Regular cardiac myocyte (primary cell): ENCODE measurements around the gene LAT. TPM values are rescaled to one million over a fixed set of nuclear protein-coding genes. Genes with fewer than 3 reads are reported as not detected.

Experiments
- total RNA-seq: library from RNA; depleted of rRNA; stranded (reverse); fragments of >200 nt; gene quantifications from 2 replicates; pipeline ENCODE4 v1.2.3, GENCODE V29; 2014

Gene LAT, protein sequence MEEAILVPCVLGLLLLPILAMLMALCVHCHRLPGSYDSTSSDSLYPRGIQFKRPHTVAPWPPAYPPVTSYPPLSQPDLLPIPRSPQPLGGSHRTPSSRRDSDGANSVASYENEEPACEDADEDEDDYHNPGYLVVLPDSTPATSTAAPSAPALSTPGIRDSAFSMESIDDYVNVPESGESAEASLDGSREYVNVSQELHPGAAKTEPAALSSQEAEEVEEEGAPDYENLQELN
- 0.28 and 0.77 TPM in 2 replicates for total RNA-seq

DNA sequence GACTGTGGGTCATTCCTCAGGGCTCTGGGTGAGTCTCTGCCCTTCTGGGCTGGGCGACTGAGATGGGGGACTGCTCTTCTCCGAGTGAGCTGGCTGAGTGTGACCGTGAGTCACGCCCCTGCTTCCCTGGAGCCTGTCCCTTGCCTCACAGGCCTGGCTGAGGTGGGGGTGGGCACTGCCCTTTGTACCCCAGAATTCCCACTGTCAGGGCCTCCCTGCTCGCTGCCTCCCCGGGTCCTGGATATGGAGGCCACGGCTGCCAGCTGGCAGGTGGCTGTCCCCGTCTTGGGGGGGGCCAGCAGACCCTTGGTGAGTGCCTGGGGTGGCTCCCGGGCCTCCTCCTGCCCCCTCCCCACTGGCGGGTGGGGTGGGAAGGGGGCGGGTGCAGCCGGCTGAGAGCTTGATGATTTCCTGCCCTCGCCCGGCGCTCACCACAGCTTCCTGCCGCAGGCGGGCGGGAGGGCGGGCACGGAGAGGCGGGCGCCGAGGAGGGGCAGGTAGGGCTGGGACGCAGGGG is at the start of gene LAT:
Gene LAT (plus strand): TSS at position 434 of the 517 bp plus-strand sequence. CDS start 366 bp downstream, outside the sequence.

DNA sequence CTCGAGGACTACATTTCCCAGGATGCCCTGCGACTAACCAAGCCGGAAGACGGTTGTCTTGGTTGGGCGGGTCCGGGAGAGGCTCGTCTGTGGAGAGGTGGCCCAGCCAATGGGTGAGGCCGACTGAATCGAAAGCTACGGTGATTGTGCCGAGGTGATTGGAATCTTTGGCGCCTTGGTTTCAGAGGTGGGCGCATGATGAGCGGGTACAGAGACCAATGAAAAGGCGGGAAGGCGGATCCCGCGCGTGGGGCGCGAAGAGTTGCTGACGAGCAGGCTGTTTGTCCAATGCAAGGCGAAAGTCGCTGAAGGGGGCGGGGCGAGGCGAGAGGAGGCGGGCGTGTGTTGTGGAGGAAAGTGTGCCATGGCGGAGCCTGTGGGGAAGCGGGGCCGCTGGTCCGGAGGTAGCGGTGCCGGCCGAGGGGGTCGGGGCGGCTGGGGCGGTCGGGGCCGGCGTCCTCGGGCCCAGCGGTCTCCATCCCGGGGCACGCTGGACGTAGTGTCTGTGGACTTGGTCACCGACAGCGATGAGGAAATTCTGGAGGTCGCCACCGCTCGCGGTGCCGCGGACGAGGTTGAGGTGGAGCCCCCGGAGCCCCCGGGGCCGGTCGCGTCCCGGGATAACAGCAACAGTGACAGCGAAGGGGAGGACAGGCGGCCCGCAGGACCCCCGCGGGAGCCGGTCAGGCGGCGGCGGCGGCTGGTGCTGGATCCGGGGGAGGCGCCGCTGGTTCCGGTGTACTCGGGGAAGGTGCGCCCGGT is 34.0 kb upstream of the LAT start, which contains the start of gene NFATC2IP:
Gene NFATC2IP (plus strand): TSS at position 290 of the 762 bp plus-strand sequence. CDS start 75 bp downstream, at position 365.

DNA sequence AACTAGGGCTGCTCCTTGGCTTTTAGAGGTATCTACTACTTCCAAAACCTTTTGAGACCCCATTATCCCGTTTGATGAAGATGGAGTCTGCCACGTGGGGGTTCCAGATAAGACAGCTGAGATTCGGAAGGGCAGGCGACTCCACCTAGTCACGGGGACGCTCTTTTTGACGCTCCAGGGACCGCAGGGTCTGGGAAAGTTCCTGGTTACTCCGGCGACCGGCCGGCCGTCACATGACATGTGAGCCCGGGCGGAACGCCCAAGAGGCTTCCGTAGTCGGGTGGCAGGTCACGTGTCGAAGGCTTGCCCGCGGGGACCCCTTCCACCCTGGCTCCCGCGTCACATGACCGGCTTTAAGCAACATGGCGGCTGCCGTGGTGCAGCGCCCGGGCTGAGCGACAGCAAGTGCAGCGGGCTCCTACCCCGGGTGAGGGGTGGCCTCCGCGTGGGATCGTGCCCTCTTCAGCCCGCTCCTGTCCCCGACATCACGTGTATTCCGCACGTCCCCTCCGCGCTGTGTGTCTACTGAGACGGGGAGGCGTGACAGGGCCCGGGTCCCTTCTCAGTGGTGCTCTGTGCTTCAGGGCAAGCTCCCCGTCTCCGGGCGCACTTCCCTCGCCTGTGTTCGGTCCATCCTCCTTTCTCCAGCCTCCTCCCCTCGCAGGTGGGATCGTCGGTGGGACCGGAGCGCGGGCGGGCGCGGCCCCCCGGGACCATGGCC is 10.3 kb upstream of the LAT start, which contains the start of gene SPNS1:
Gene SPNS1 (plus strand): TSS at position 342 of the 721 bp plus-strand sequence. CDS start 374 bp downstream, at position 716.

Other genes with a start within 250 kb of the LAT start
- gene NPIPB9, start 233.3 kb upstream of the LAT start, total RNA-seq = 0.96 and 2.5 TPM in 2 replicates
- 22.0 and 25.5 TPM in 2 replicates for gene ATXN2L, start 162.1 kb upstream of the LAT start, total RNA-seq
- gene TUFM, start 138.7 kb upstream of the LAT start, total RNA-seq = 80.6 and 144 TPM in 2 replicates
- 7.6 and 9.2 TPM in 2 replicates for gene SH2B1, start 121.2 kb upstream of the LAT start, total RNA-seq
- under 0.01 and 0.28 TPM in 2 replicates for gene ATP2A1, start 106.6 kb upstream of the LAT start, total RNA-seq
- gene RABEP2, start 59.8 kb upstream of the LAT start, total RNA-seq = 25.7 and 34.5 TPM in 2 replicates
- not detected in 2 replicates for gene CD19, start 53.1 kb upstream of the LAT start, total RNA-seq
- 13.8 and 17.3 TPM in 2 replicates for gene NFATC2IP, start 34.1 kb upstream of the LAT start, total RNA-seq
- 24.8 and 26.5 TPM in 2 replicates for gene SPNS1, start 10.3 kb upstream of the LAT start, total RNA-seq